Panc1 (cell line): ENCODE results near the gene ATP10A. TPM values are rescaled to one million over a fixed set of nuclear protein-coding genes. Genes with fewer than 3 reads are reported as not detected.

Experiments
- ATAC-seq: fragments of 200-7000 bp; cut with Tn5 transposase; 2 replicates; pipeline ENCODE4 v1.9.1; 2020; ENCODE audit warnings: mild to moderate bottlenecking, moderate library complexity
- BruUV-seq: library from RNA; stranded (reverse); fragments of 400-500 nt; replicated peaks from 2 replicates; lab custom pipeline; 2021; lab: Mats Ljungman, UMichigan
- CTCF ChIA-PET: fragments of 300-600 bp; sonication (Branson Sonifier 250); formaldehyde crosslinking; loops from one replicate; lab custom pipeline; 2022; ENCODE audit warnings: antibody characterized with exemption; lab: Charles Lee
- POLR2A ChIA-PET: fragments of 300-600 bp; sonication (Branson Sonifier 250); formaldehyde crosslinking; loops from one replicate; lab custom pipeline; 2022; ENCODE audit warnings: antibody characterized with exemption; lab: Charles Lee
- DNase-seq: peaks from one replicate; pipeline ENCODE4 v3.0.0-alpha.2; 2010; ENCODE audit warnings: low read depth, low spot score
- H3K27ac ChIP-seq: 2 replicates; pipeline ENCODE4 v1.5.1; 2011; ENCODE audit warnings: mild to moderate bottlenecking, low read length, inconsistent platforms
- H3K27me3 ChIP-seq: fragments of 200-500 bp; sonication (Bioruptor generic); 2 replicates; pipeline ENCODE4 v1.6.0; 2014; ENCODE audit warnings: low read length, inconsistent platforms; ENCODE audit not compliant: control insufficient read depth, insufficient read depth
- H3K36me3 ChIP-seq: fragments of 200-500 bp; sonication (Bioruptor generic); 2 replicates; pipeline ENCODE4 v1.5.1; 2014; ENCODE audit warnings: inconsistent platforms, mild to moderate bottlenecking, low read length, moderate library complexity; ENCODE audit not compliant: control insufficient read depth, insufficient read depth
- H3K4me1 ChIP-seq: 2 replicates; pipeline ENCODE4 v1.5.1; 2011; ENCODE audit warnings: inconsistent platforms, mild to moderate bottlenecking, low read length, moderate library complexity; ENCODE audit not compliant: control insufficient read depth, insufficient read depth
- H3K4me3 ChIP-seq, 2 experiments: 2 replicates each; pipeline ENCODE4 v1.5.1; 2011 to 2012; ENCODE audit warnings: low read depth in 2 of 2, low read length in 2 of 2, mild to moderate bottlenecking in 2 of 2, inconsistent platforms in 1 of 2, moderate library complexity in 1 of 2
- H3K9me3 ChIP-seq: fragments of 200-500 bp; sonication (Bioruptor generic); 2 replicates; pipeline ENCODE4 v1.5.1; 2014; ENCODE audit warnings: low read depth, mild to moderate bottlenecking, inconsistent platforms, low read length, moderate library complexity; ENCODE audit not compliant: control insufficient read depth, insufficient read depth
- POLR2AphosphoS5 ChIP-seq: IDR thresholded peaks from 2 replicates; pipeline ENCODE4 v1.6.1; 2012; ENCODE audit warnings: mild to moderate bottlenecking, low read depth, low read length, moderate library complexity
- SIN3A ChIP-seq: IDR thresholded peaks from 2 replicates; pipeline ENCODE4 v1.6.1; 2012; ENCODE audit warnings: low read depth, mild to moderate bottlenecking, low read length, moderate library complexity, borderline replicate concordance; ENCODE audit not compliant: insufficient read depth
- TCF7L2 ChIP-seq: IDR thresholded peaks from 2 replicates; pipeline ENCODE4 v1.6.1; 2011; ENCODE audit warnings: mild to moderate bottlenecking, low read depth, low read length, inconsistent platforms
- in situ Hi-C: cut with HindIII; loops from 2 replicates; pipeline ENCODE4 v1.10.0; 2016; ENCODE audit warnings: low sequenced_read_pairs, low pct_unique_long_range_greater_than_20kb
- intact Hi-C: fragments of 100-400 bp; cut with micrococcal nuclease; formaldehyde crosslinking; loops from one replicate; pipeline ENCODE4 v1.10.0; 2022; ENCODE audit not compliant: unreplicated experiment
- total RNA-seq: library from RNA; stranded (reverse); gene quantifications from one replicate; pipeline ENCODE4 v1.2.1, GENCODE V29; 2021; ENCODE audit not compliant: unreplicated experiment
- TF ChIP-seq, protein P1 (sequence below), 2 experiments: IDR thresholded peaks; 2 replicates each; pipeline ENCODE4 v1.6.1; 2011 to 2012; ENCODE audit warnings: low read depth in 2 of 2, control low read depth in 1 of 2, low read length in 1 of 2, mild to moderate bottlenecking in 1 of 2, moderate library complexity in 1 of 2; ENCODE audit not compliant: insufficient read depth in 1 of 2
- TF ChIP-seq, protein P2 (sequence below): fragments of 450-650 bp; IDR thresholded peaks from 2 replicates; pipeline ENCODE4 v1.5.1; 2017; ENCODE audit warnings: mild to moderate bottlenecking

The ATP10A gene
- total RNA-seq, 1 experiment from 2014 or later, result 0.31 TPM

DNA sequence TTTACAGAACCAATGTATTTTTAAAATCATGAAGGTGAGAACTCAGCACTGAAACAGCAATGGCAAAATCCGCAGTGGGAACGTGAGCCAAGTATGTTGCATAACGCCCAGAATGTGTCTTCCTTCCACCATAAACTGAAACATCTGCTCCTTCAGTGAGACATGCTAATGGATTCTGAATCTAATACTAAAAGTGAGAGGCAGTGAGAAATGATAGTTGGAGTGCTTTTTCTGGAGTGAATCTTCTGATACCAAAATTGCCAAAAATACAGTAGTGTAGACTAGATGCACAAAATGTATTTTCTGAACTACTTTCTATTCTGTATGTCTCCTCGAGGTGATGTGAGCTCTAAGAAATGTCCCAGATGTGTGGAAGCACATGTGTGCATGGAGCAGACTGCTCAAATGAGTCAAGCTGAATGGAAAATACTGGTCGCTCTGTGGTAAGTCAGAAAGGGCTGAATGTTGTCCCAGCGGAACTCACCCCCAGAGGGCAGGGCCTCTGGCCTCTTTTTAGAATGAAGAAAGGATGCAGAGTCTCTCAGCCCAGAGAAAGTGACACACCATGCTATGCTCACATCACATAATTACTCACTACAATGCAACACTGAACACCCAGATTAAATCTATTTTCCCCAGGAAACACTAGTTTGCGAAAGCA is 73.0 kb downstream of the ATP10A start:
- in situ Hi-C loops, result no loop called here
- ChIA-PET CTCF (no interaction called here), POLR2A (no interaction called here)

DNA sequence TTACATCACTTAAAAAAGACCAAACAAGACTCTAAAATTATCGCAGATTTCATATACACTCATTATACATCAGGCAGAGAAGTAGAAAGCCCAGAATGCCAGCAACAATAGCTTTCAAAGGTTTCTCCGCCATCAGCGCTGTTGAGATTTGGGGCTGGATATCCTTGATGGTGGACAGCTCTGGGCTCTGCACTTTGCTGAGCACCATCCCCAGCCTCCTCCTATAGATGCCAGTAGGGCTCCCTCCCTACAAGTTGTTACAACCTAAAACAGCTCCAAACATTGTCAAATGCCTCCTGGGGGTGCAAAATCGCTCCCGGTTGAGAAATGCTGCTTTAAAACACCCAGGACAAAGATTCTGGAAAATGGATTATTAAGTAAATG is 73.5 kb downstream of the ATP10A start:
- intact Hi-C loops (no loop called here), in situ Hi-C loops (no loop called here)
- ChIA-PET POLR2A (no interaction called here), CTCF (no interaction called here)
- Histone ChIP-seq H3K36me3 (no peaks in the 10 kb centered on the region), H3K4me1 (no peaks in the 10 kb centered on the region), H3K4me3 (no peak overlapping the region), H3K27me3 (no peaks in the 10 kb centered on the region), H3K27ac (no peak overlapping the region), H3K9me3 (no peaks in the 10 kb centered on the region)
- ATAC-seq (no peak), DNase-seq (no peak)
- TF ChIP-seq TCF7L2 (no peak), SIN3A (no peak)
- TF ChIP-seq, protein P1, sequence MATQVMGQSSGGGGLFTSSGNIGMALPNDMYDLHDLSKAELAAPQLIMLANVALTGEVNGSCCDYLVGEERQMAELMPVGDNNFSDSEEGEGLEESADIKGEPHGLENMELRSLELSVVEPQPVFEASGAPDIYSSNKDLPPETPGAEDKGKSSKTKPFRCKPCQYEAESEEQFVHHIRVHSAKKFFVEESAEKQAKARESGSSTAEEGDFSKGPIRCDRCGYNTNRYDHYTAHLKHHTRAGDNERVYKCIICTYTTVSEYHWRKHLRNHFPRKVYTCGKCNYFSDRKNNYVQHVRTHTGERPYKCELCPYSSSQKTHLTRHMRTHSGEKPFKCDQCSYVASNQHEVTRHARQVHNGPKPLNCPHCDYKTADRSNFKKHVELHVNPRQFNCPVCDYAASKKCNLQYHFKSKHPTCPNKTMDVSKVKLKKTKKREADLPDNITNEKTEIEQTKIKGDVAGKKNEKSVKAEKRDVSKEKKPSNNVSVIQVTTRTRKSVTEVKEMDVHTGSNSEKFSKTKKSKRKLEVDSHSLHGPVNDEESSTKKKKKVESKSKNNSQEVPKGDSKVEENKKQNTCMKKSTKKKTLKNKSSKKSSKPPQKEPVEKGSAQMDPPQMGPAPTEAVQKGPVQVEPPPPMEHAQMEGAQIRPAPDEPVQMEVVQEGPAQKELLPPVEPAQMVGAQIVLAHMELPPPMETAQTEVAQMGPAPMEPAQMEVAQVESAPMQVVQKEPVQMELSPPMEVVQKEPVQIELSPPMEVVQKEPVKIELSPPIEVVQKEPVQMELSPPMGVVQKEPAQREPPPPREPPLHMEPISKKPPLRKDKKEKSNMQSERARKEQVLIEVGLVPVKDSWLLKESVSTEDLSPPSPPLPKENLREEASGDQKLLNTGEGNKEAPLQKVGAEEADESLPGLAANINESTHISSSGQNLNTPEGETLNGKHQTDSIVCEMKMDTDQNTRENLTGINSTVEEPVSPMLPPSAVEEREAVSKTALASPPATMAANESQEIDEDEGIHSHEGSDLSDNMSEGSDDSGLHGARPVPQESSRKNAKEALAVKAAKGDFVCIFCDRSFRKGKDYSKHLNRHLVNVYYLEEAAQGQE (IDR thresholded peaks at IDR 0.05; ENCODE audit: insufficient read depth in 1 of 2, low read depth in 2 of 2, low read length in 1 of 2), result no peak
- BruUV-seq, result no TSS peak

More for the DNA sequence above, 73.0 kb downstream of the ATP10A start:
- TF ChIP-seq, protein P2, sequence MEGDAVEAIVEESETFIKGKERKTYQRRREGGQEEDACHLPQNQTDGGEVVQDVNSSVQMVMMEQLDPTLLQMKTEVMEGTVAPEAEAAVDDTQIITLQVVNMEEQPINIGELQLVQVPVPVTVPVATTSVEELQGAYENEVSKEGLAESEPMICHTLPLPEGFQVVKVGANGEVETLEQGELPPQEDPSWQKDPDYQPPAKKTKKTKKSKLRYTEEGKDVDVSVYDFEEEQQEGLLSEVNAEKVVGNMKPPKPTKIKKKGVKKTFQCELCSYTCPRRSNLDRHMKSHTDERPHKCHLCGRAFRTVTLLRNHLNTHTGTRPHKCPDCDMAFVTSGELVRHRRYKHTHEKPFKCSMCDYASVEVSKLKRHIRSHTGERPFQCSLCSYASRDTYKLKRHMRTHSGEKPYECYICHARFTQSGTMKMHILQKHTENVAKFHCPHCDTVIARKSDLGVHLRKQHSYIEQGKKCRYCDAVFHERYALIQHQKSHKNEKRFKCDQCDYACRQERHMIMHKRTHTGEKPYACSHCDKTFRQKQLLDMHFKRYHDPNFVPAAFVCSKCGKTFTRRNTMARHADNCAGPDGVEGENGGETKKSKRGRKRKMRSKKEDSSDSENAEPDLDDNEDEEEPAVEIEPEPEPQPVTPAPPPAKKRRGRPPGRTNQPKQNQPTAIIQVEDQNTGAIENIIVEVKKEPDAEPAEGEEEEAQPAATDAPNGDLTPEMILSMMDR, result no peak
- TF ChIP-seq POLR2AphosphoS5 (no peak), TCF7L2 (no peak)
- intact Hi-C loops, result no loop called here
- Histone ChIP-seq H3K27me3 (no peaks in the 10 kb centered on the region), H3K27ac (no peak overlapping the region), H3K4me1 (no peaks in the 10 kb centered on the region), H3K9me3 (no peaks in the 10 kb centered on the region), H3K36me3 (no peaks in the 10 kb centered on the region), H3K4me3 (no peak overlapping the region)
- DNase-seq, result no peak
- BruUV-seq, result no TSS peak
- no peak for ATAC-seq

DNA sequence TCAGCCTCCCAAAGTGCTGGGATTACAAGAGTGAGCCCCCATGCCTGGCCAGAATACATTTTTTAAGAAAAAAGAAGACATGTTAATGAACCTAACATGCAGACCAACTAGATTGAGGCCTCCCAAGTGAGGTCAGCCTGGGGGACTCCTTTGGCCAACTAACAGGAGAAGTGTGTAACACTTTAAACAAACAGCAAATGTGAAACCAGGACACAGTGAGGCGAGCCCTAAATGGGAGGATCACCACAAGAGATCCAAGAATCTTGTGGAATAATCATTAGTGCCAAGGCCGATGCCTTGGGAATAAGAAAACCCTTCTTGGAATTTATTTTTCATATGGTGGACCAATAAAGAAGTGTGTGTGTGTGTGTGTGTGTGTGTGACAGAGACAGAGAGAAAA is 73.9 kb downstream of the ATP10A start:
- Histone ChIP-seq H3K9me3 (no peaks in the 10 kb centered on the region), H3K27ac (no peak overlapping the region), H3K4me1 (no peaks in the 10 kb centered on the region), H3K27me3 (no peaks in the 10 kb centered on the region), H3K36me3 (no peaks in the 10 kb centered on the region), H3K4me3 (no peak overlapping the region)
- TF ChIP-seq TCF7L2 (no peak), POLR2AphosphoS5 (no peak), SIN3A (no peak)
- TF ChIP-seq, protein P1 (IDR thresholded peaks at IDR 0.05; ENCODE audit: insufficient read depth in 1 of 2, low read depth in 2 of 2, low read length in 1 of 2), result no peak
- TF ChIP-seq, protein P2, result no peak
- BruUV-seq, result no TSS peak
- intact Hi-C loops, result no loop called here
- in situ Hi-C loops, result no loop called here
- ChIA-PET POLR2A (no interaction called here), CTCF (no interaction called here)
- ATAC-seq (no peak), DNase-seq (no peak)
